Endodermal cell (in vitro differentiated cells): ENCODE results near the gene TMEM106C. TPM values are rescaled to one million over a fixed set of nuclear protein-coding genes. Genes with fewer than 3 reads are reported as not detected.

ENCODE experiments used
- DNase-seq: peaks from one replicate; pipeline ENCODE4 v3.0.0-alpha.2; 2017
- H3K27ac ChIP-seq: 2 replicates; pipeline ENCODE4 v1.5.1; 2013; ENCODE audit warnings: mild to moderate bottlenecking, low read depth, low read length, moderate library complexity
- H3K27me3 ChIP-seq: 2 replicates; pipeline ENCODE4 v1.6.1; 2013; ENCODE audit warnings: mild to moderate bottlenecking, low read length, moderate library complexity; ENCODE audit not compliant: insufficient read depth, control insufficient read depth, poor library complexity, severe bottlenecking
- H3K36me3 ChIP-seq: 2 replicates; pipeline ENCODE4 v1.7.0; 2013; ENCODE audit warnings: mild to moderate bottlenecking, low read length, moderate library complexity; ENCODE audit not compliant: control insufficient read depth, insufficient read depth
- H3K4me1 ChIP-seq: one replicate; pipeline ENCODE4 v1.7.0; 2013; ENCODE audit warnings: low read length; ENCODE audit not compliant: control insufficient read depth, insufficient read depth
- H3K4me3 ChIP-seq: 2 replicates; pipeline ENCODE4 v1.5.1; 2013; ENCODE audit warnings: mild to moderate bottlenecking, low read length, moderate library complexity
- H3K9ac ChIP-seq: 2 replicates; pipeline ENCODE4 v1.6.1; 2013; ENCODE audit warnings: mild to moderate bottlenecking, low read length, moderate library complexity; ENCODE audit not compliant: poor library complexity, severe bottlenecking; ENCODE audit errors: extremely low read depth
- H3K9me3 ChIP-seq: 2 replicates; pipeline ENCODE4 v1.6.1; 2013; ENCODE audit warnings: mild to moderate bottlenecking, low read length, moderate library complexity; ENCODE audit not compliant: control insufficient read depth
- H3K27ac Mint-ChIP-seq: 2 replicates; pipeline ENCODE4 v1.8.0; 2020; ENCODE audit warnings: mixed read lengths
- H3K27me3 Mint-ChIP-seq: 2 replicates; pipeline ENCODE4 v1.8.0; 2021; ENCODE audit warnings: mild to moderate bottlenecking, mixed read lengths; ENCODE audit not compliant: insufficient read depth
- H3K36me3 Mint-ChIP-seq: 2 replicates; pipeline ENCODE4 v1.8.0; 2020; ENCODE audit warnings: low read depth, mixed read lengths
- H3K4me1 Mint-ChIP-seq: 2 replicates; pipeline ENCODE4 v1.8.0; 2020; ENCODE audit warnings: mixed read lengths
- H3K4me3 Mint-ChIP-seq: 2 replicates; pipeline ENCODE4 v1.8.0; 2020; ENCODE audit warnings: mild to moderate bottlenecking, moderate library complexity, mixed read lengths
- H3K9me3 Mint-ChIP-seq: 2 replicates; pipeline ENCODE4 v1.8.0; 2020; ENCODE audit warnings: mild to moderate bottlenecking, mixed read lengths
- WGBS, 2 experiments: methylation state at CpG; one replicate each; pipeline versions ENCODE4 v1.1.5 to v1.1.7; 2013; ENCODE audit warnings: missing lambda C conversion rate in 2 of 2, mixed read lengths in 1 of 2; ENCODE audit not compliant: insufficient coverage in 1 of 2, insufficient read length in 1 of 2; 5-methylcytosine and 5-hydroxymethylcytosine counted together
- total RNA-seq, 2 donors: library from RNA; stranded (reverse); fragmentation: NEBNext Ultra II Directional in 1 of 2; extraction: Animal tissue kit (Norgen Biotek cat#: 25700) in 1 of 2; gene quantifications; 2 replicates in 1 of 2; 3 replicates in 1 of 2; pipeline ENCODE4 v1.2.1, GENCODE V29; 2021
- TF ChIP-seq, protein P1 (sequence below): fragments of 200-600 bp; sonication (generic); conservative IDR thresholded peaks from 2 replicates; pipeline ENCODE4 v1.5.0; 2021; ENCODE audit warnings: antibody characterized with exemption, mild to moderate bottlenecking

Gene TMEM106C
- total RNA-seq, 2 donors from 2014 or later, result 17.3 to 61.6 TPM

DNA sequence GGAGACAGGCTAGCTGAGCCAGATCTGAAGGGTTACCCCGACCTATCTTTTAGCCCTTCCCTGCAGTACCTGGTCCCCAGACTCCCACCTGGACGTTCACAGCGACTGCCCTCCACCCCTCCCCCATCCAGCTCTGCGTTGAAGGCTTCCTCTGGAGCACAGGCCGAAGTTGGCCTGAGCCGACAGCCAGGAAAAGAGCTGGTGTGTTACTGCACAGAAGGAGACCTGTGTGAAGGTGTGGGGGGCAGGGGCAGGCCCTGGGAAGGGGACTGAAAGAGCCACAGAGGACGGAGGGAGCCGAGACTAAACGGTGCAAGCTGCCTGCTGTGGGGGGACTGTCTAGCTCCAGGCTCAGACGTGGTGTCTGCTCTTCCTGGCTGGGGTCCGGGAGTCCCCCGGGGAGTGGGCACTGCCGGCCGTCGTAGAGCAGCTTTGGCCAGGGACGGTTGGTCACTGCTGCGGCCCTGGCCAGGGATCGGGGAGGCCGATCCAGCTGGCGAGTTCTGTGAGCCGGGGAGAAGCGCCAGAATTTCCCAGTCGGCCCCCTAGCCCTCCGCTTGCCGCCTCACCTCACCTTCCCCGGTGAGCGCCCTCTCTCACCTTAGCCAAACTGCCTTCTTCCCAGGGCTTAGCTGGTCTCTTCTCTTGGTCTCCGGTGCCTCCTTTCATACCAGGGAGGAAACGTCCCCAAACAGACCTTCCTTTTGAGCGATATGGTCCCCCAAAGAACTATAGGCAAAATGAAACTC is 41.8 kb downstream of the TMEM106C start:
- peak overlapping the region; percentile 56 for H3K4me3 Mint-ChIP-seq
- peak; percentile 90 for DNase-seq
- Histone ChIP-seq H3K27me3 (peaks cover 94% of the 10 kb centered on the region), H3K4me3 (peak overlapping the region; percentile 76), H3K9ac (peak overlapping the region; percentile 48), H3K9me3 (no peaks in the 10 kb centered on the region), H3K4me1 (peaks cover 11% of the 10 kb centered on the region), H3K27ac (peak overlapping the region; percentile 55), H3K36me3 (no peaks in the 10 kb centered on the region)
- no peak overlapping the region for H3K27ac Mint-ChIP-seq
- no peaks in the 10 kb centered on the region for H3K9me3 Mint-ChIP-seq
- 3 to 15% methylated on average over 14 to 30 of the region's 30 CpGs for WGBS, 2 experiments
- H3K27me3 Mint-ChIP-seq, result peaks cover 98% of the 10 kb centered on the region
- no peaks in the 10 kb centered on the region for H3K36me3 Mint-ChIP-seq
- TF ChIP-seq, protein P1, sequence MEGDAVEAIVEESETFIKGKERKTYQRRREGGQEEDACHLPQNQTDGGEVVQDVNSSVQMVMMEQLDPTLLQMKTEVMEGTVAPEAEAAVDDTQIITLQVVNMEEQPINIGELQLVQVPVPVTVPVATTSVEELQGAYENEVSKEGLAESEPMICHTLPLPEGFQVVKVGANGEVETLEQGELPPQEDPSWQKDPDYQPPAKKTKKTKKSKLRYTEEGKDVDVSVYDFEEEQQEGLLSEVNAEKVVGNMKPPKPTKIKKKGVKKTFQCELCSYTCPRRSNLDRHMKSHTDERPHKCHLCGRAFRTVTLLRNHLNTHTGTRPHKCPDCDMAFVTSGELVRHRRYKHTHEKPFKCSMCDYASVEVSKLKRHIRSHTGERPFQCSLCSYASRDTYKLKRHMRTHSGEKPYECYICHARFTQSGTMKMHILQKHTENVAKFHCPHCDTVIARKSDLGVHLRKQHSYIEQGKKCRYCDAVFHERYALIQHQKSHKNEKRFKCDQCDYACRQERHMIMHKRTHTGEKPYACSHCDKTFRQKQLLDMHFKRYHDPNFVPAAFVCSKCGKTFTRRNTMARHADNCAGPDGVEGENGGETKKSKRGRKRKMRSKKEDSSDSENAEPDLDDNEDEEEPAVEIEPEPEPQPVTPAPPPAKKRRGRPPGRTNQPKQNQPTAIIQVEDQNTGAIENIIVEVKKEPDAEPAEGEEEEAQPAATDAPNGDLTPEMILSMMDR, result no peak
- H3K4me1 Mint-ChIP-seq, result peaks cover 29% of the 10 kb centered on the region

DNA sequence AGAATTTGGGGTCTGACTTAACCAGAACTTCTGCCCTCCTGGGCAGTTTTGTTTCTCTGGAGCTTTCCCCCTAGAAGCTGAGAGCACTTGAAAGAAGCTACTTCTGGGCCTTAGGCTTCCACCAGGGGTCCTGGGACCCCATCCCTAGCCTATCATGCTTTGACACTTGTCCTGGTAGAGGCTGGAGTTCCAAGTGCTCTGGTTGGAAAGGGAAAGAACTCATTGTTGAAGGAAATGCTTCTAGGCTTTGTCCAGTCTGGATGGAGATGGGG is 42.3 kb downstream of the TMEM106C start:
- TF ChIP-seq, protein P1, result no peak
- H3K36me3 Mint-ChIP-seq, result no peaks in the 10 kb centered on the region
- H3K4me1 Mint-ChIP-seq, result peaks cover 26% of the 10 kb centered on the region
- Histone ChIP-seq H3K9me3 (no peaks in the 10 kb centered on the region), H3K4me1 (peaks cover 11% of the 10 kb centered on the region), H3K27me3 (peaks cover 94% of the 10 kb centered on the region), H3K27ac (no peak overlapping the region), H3K36me3 (no peaks in the 10 kb centered on the region), H3K9ac (no peak overlapping the region), H3K4me3 (peak overlapping the region; percentile 76)
- H3K27me3 Mint-ChIP-seq, result peaks cover 98% of the 10 kb centered on the region
- no peak overlapping the region for H3K27ac Mint-ChIP-seq
- no peak for DNase-seq
- H3K9me3 Mint-ChIP-seq, result no peaks in the 10 kb centered on the region
- peak overlapping the region; percentile 56 for H3K4me3 Mint-ChIP-seq

DNA sequence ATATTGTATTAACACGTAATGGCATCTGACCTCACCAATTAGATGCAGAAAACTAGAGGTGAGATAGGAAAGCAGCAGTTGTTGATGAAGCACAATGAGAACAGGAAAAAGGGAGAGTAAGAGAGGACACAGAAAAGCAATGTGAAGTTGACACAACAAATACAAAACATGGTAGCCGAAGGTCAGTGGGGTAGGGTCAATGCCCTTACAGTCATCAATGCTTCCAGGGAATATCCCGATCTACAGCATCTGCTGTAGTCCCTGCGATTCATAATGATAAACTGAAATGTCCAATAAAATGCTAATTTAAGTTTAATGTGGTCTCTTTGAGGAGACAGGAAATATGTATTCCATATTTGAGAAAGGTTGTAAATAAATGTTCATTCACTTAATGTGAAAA is 43.8 kb downstream of the TMEM106C start:
- Mint-ChIP-seq H3K4me1 (peaks cover 17% of the 10 kb centered on the region), H3K27me3 (peaks cover 98% of the 10 kb centered on the region), H3K36me3 (no peaks in the 10 kb centered on the region), H3K9me3 (no peaks in the 10 kb centered on the region), H3K4me3 (no peak overlapping the region), H3K27ac (no peak overlapping the region)
- TF ChIP-seq, protein P1, result no peak
- 92% methylated on average over 4 of the region's 4 CpGs for WGBS, 2 experiments
- peaks cover 100% of the 10 kb centered on the region for H3K27me3 ChIP-seq
- H3K4me3 ChIP-seq, result no peak overlapping the region
- no peak overlapping the region for H3K9ac ChIP-seq
- H3K9me3 ChIP-seq, result no peaks in the 10 kb centered on the region
- no peaks in the 10 kb centered on the region for H3K36me3 ChIP-seq
- no peak for DNase-seq
- H3K27ac ChIP-seq, result no peak overlapping the region
- H3K4me1 ChIP-seq, result peaks cover 11% of the 10 kb centered on the region
